Rectal smooth muscle tissue (tissue), 1 donor: Measurements from ENCODE around the gene ANK3.

ENCODE experiments used
- H3K27ac ChIP-seq: one replicate; pipeline ENCODE4 v1.7.0; 2013; ENCODE audit warnings: low read depth, low read length, inconsistent platforms
- H3K27me3 ChIP-seq: one replicate; pipeline ENCODE4 v1.7.0; 2013; ENCODE audit warnings: low read length; ENCODE audit not compliant: control insufficient read depth, insufficient read depth
- H3K36me3 ChIP-seq: one replicate; pipeline ENCODE4 v1.7.0; 2013; ENCODE audit warnings: low read length; ENCODE audit not compliant: control insufficient read depth, insufficient read depth
- H3K4me1 ChIP-seq: one replicate; pipeline ENCODE4 v1.7.0; 2013; ENCODE audit warnings: low read length; ENCODE audit not compliant: control insufficient read depth, insufficient read depth
- H3K4me3 ChIP-seq: one replicate; pipeline ENCODE4 v1.7.0; 2013; ENCODE audit warnings: low read length
- H3K9ac ChIP-seq: one replicate; pipeline ENCODE4 v1.7.0; 2013; ENCODE audit warnings: low read length

The ANK3 gene

GRCh38 chr10:60389413-60390025 is at the start of gene ANK3:
Gene ANK3, minus strand, starts transcription at chr10:60389875. Its CDS starts 337 bp downstream, at chr10:60389538.
- Histone ChIP-seq H3K4me3 (no peak within 1 kb of the TSS), H3K27ac (no peak within 1 kb of the TSS), H3K4me1 (peaks cover under 1% of the 10 kb centered on the region), H3K36me3 (no peaks in the 10 kb centered on the region), H3K9ac (no peak within 1 kb of the TSS), H3K27me3 (no peaks in the 10 kb centered on the region)

GRCh38 chr10:60434418-60435046 is 44.9 kb upstream of the ANK3 start:
- H3K9ac ChIP-seq, result no peak overlapping the region
- no peaks in the 10 kb centered on the region for H3K27me3 ChIP-seq
- H3K4me3 ChIP-seq, result no peak overlapping the region
- H3K4me1 ChIP-seq, result peaks cover 10% of the 10 kb centered on the region
- H3K27ac ChIP-seq, result no peak overlapping the region
- H3K36me3 ChIP-seq, result no peaks in the 10 kb centered on the region

- no peak overlapping the region for H3K27ac ChIP-seq
- H3K4me1 ChIP-seq, result peaks cover 15% of the 10 kb centered on the region
- no peaks in the 10 kb centered on the region for H3K36me3 ChIP-seq
- H3K4me3 ChIP-seq, result no peak overlapping the region
- H3K9ac ChIP-seq, result no peak overlapping the region
- no peaks in the 10 kb centered on the region for H3K27me3 ChIP-seq
These were observed 44.0 kb upstream of the ANK3 start for GRCh38 chr10:60433684-60434083.

GRCh38 chr10:60430836-60431597 is 41.3 kb upstream of the ANK3 start:
- no peaks in the 10 kb centered on the region for H3K27me3 ChIP-seq
- peaks cover 21% of the 10 kb centered on the region for H3K4me1 ChIP-seq
- no peak overlapping the region for H3K9ac ChIP-seq
- no peak overlapping the region for H3K27ac ChIP-seq
- H3K4me3 ChIP-seq, result no peak overlapping the region
- H3K36me3 ChIP-seq, result no peaks in the 10 kb centered on the region

- no peaks in the 10 kb centered on the region for H3K27me3 ChIP-seq
- H3K4me1 ChIP-seq, result peaks cover 21% of the 10 kb centered on the region
- no peak overlapping the region for H3K4me3 ChIP-seq
- no peaks in the 10 kb centered on the region for H3K36me3 ChIP-seq
- no peak overlapping the region for H3K27ac ChIP-seq
- H3K9ac ChIP-seq, result no peak overlapping the region
These were observed 40.3 kb upstream of the ANK3 start for GRCh38 chr10:60430017-60430416.

GRCh38 chr10:60429084-60429849 is 39.6 kb upstream of the ANK3 start:
- Histone ChIP-seq H3K4me3 (no peak overlapping the region), H3K4me1 (peaks cover 21% of the 10 kb centered on the region), H3K27me3 (no peaks in the 10 kb centered on the region), H3K36me3 (no peaks in the 10 kb centered on the region), H3K9ac (no peak overlapping the region), H3K27ac (no peak overlapping the region)

GRCh38 chr10:60428387-60428737 is 38.7 kb upstream of the ANK3 start:
- Histone ChIP-seq H3K27ac (peak overlapping the region; percentile 17), H3K4me3 (no peak overlapping the region), H3K4me1 (peaks cover 17% of the 10 kb centered on the region)

GRCh38 chr10:60427709-60428386 is 38.2 kb upstream of the ANK3 start:
- Histone ChIP-seq H3K4me1 (peaks cover 17% of the 10 kb centered on the region), H3K4me3 (no peak overlapping the region), H3K27ac (peak overlapping the region; percentile 17), H3K27me3 (no peaks in the 10 kb centered on the region), H3K9ac (no peak overlapping the region), H3K36me3 (no peaks in the 10 kb centered on the region)

More at GRCh38 chr10:60428387-60428737, 38.7 kb upstream of the ANK3 start:
- no peak overlapping the region for H3K9ac ChIP-seq
- H3K27me3 ChIP-seq, result no peaks in the 10 kb centered on the region
- no peaks in the 10 kb centered on the region for H3K36me3 ChIP-seq

GRCh38 chr10:60427148-60427547 is 37.5 kb upstream of the ANK3 start:
- Histone ChIP-seq H3K9ac (no peak overlapping the region), H3K4me1 (peaks cover 17% of the 10 kb centered on the region), H3K27me3 (no peaks in the 10 kb centered on the region), H3K4me3 (no peak overlapping the region), H3K36me3 (no peaks in the 10 kb centered on the region), H3K27ac (no peak overlapping the region)

- Histone ChIP-seq H3K27ac (no peak overlapping the region), H3K36me3 (no peaks in the 10 kb centered on the region), H3K4me3 (no peak overlapping the region), H3K27me3 (no peaks in the 10 kb centered on the region), H3K9ac (no peak overlapping the region), H3K4me1 (peaks cover 17% of the 10 kb centered on the region)
These were observed 36.8 kb upstream of the ANK3 start for GRCh38 chr10:60426425-60426824.

GRCh38 chr10:60425392-60426110 is 35.9 kb upstream of the ANK3 start:
- H3K4me3 ChIP-seq, result no peak overlapping the region
- no peak overlapping the region for H3K27ac ChIP-seq
- H3K4me1 ChIP-seq, result peaks cover 14% of the 10 kb centered on the region
- no peaks in the 10 kb centered on the region for H3K27me3 ChIP-seq
- no peak overlapping the region for H3K9ac ChIP-seq
- no peaks in the 10 kb centered on the region for H3K36me3 ChIP-seq
